Measurements from ENCODE around the gene NSG1. TPM values are rescaled to one million over a fixed set of nuclear protein-coding genes. Genes with fewer than 3 reads are reported as not detected.

Gene NSG1
- total RNA-seq, 6 donors from 2014 or later, result 0.29 to 3.8 (median 1.3) TPM; not detected in 1

GRCh38 chr4:4388836-4389575, 2.1 kb downstream of the NSG1 start:
- TF ChIP-seq CTCF (IDR thresholded peaks at IDR 0.05) (no peak), POLR2A (IDR thresholded peaks at IDR 0.05) (no peak), EP300 (IDR thresholded peaks at IDR 0.05) (no peak), POLR2AphosphoS5 (IDR thresholded peaks at IDR 0.05) (no peak)
- H3K4me1 ChIP-seq, result peaks cover 25 to 35% (median 27%) of the 10 kb centered on the region in 4 donors
- DNase-seq, result no peak
- no peak for ATAC-seq (ENCODE audit: low FRiP score in 2 of 2)
- H3K27ac ChIP-seq, result no peak overlapping the region
- no peaks in the 10 kb centered on the region for H3K9me3 ChIP-seq
- H3K27me3 ChIP-seq, result peaks cover 0 to 36% (median 16%) of the 10 kb centered on the region in 4 donors
- 38 to 79% methylated on average over 5 to 17 of the region's 18 CpGs for WGBS, 2 donors
- H3K36me3 ChIP-seq, result no peaks in the 10 kb centered on the region
- H3K4me3 ChIP-seq, result no peak overlapping the region

- 81 to 89% methylated on average over 5 to 7 of the region's 7 CpGs for WGBS, 2 donors
These were observed 3.1 kb downstream of the NSG1 start for GRCh38 chr4:4390046-4390445.

GRCh38 chr4:4390515-4391240, 3.8 kb downstream of the NSG1 start:
- DNase-seq (no peak), ATAC-seq (ENCODE audit: low FRiP score in 2 of 2) (no peak)
- TF ChIP-seq POLR2A (IDR thresholded peaks at IDR 0.05) (no peak), EP300 (IDR thresholded peaks at IDR 0.05) (no peak), POLR2AphosphoS5 (IDR thresholded peaks at IDR 0.05) (no peak), CTCF (IDR thresholded peaks at IDR 0.05) (no peak)
- no peak overlapping the region for H3K4me3 ChIP-seq
- peaks cover 25 to 32% (median 27%) of the 10 kb centered on the region in 4 donors for H3K4me1 ChIP-seq
- 88 to 89% methylated on average over 10 to 11 of the region's 11 CpGs for WGBS, 2 donors
- no peaks in the 10 kb centered on the region for H3K36me3 ChIP-seq
- no peaks in the 10 kb centered on the region for H3K9me3 ChIP-seq
- H3K27me3 ChIP-seq, result peaks cover 0 to 32% (median 15%) of the 10 kb centered on the region in 4 donors
- H3K27ac ChIP-seq, result no peak overlapping the region

More at GRCh38 chr4:4390046-4390445, 3.1 kb downstream of the NSG1 start:
- TF ChIP-seq POLR2AphosphoS5 (IDR thresholded peaks at IDR 0.05), result no peak
- Histone ChIP-seq H3K27ac (no peak overlapping the region), H3K27me3 (peaks cover 0 to 36% (median 16%) of the 10 kb centered on the region in 4 donors), H3K36me3 (no peaks in the 10 kb centered on the region), H3K4me1 (peaks cover 25 to 35% (median 27%) of the 10 kb centered on the region in 4 donors), H3K4me3 (no peak overlapping the region), H3K9me3 (no peaks in the 10 kb centered on the region)
- DNase-seq (no peak), ATAC-seq (ENCODE audit: low FRiP score in 2 of 2) (no peak)

GRCh38 chr4:4391866-4392265, 5.0 kb downstream of the NSG1 start:
- Histone ChIP-seq H3K4me3 (no peak overlapping the region), H3K27ac (no peak overlapping the region), H3K36me3 (no peaks in the 10 kb centered on the region), H3K4me1 (peaks cover 15 to 20% (median 17%) of the 10 kb centered on the region in 4 donors), H3K9me3 (no peaks in the 10 kb centered on the region), H3K27me3 (peaks cover 0 to 20% (median 9%) of the 10 kb centered on the region in 4 donors)
- ATAC-seq (ENCODE audit: low FRiP score in 2 of 2), result no peak
- DNase-seq, result no peak
- WGBS, 2 donors, result 70% methylated on average over 4 of the region's 4 CpGs
- TF ChIP-seq POLR2AphosphoS5 (IDR thresholded peaks at IDR 0.05) (no peak), CTCF (IDR thresholded peaks at IDR 0.05) (no peak), EP300 (IDR thresholded peaks at IDR 0.05) (no peak), POLR2A (IDR thresholded peaks at IDR 0.05) (no peak)

GRCh38 chr4:4392501-4393183, 5.7 kb downstream of the NSG1 start:
- DNase-seq (no peak), ATAC-seq (ENCODE audit: low FRiP score in 2 of 2) (no peak)
- H3K27me3 ChIP-seq, result peaks cover 0 to 13% (median 5%) of the 10 kb centered on the region in 4 donors
- TF ChIP-seq POLR2AphosphoS5 (IDR thresholded peaks at IDR 0.05) (no peak), EP300 (IDR thresholded peaks at IDR 0.05) (no peak), POLR2A (IDR thresholded peaks at IDR 0.05) (no peak), CTCF (IDR thresholded peaks at IDR 0.05) (no peak)
- no peaks in the 10 kb centered on the region for H3K9me3 ChIP-seq
- WGBS, 2 donors, result 88 to 95% methylated on average over 4 to 13 of the region's 13 CpGs
- peaks cover 8 to 12% (median 9%) of the 10 kb centered on the region in 4 donors for H3K4me1 ChIP-seq
- no peaks in the 10 kb centered on the region for H3K36me3 ChIP-seq
- no peak overlapping the region for H3K27ac ChIP-seq
- H3K4me3 ChIP-seq, result no peak overlapping the region

All from upper lobe of left lung (tissue), 6 donors.